HCT116 (cell line): ENCODE measurements around the gene IL18R1. TPM values are rescaled to one million over a fixed set of nuclear protein-coding genes. Genes with fewer than 3 reads are reported as not detected.

Experiments used
- ATAC-seq: fragments of 200-7000 bp; cut with Tn5 transposase; 2 replicates; pipeline ENCODE4 v1.9.1; 2020; ENCODE audit warnings: mild to moderate bottlenecking, moderate library complexity
- BruUV-seq: library from RNA; stranded (reverse); fragments of 400-500 nt; replicated peaks from 2 replicates; lab custom pipeline; 2021; lab: Mats Ljungman, UMichigan
- CTCF ChIA-PET: fragments of 300-600 bp; sonication (Branson Sonifier 250); formaldehyde crosslinking; loops from one replicate; lab custom pipeline; 2021; ENCODE audit warnings: antibody characterized with exemption; lab: Charles Lee
- POLR2A ChIA-PET: fragments of 300-600, 350-600 bp; sonication (Branson Sonifier 250); formaldehyde crosslinking; loops from one replicate; lab custom pipeline; 2021; ENCODE audit warnings: antibody characterized with exemption; lab: Charles Lee
- RAD21 ChIA-PET, 2 experiments: fragments of 300-600 bp; sonication (Branson Sonifier 250); formaldehyde crosslinking; loops; one replicate each; lab custom pipeline; 2023; ENCODE audit warnings: low total read pairs in 2 of 2; ENCODE audit not compliant: uncharacterized antibody in 2 of 2, unreplicated experiment in 2 of 2, low non-redundant PET in 1 of 2; lab: Charles Lee
- DNase-seq: peaks from one replicate; pipeline ENCODE4 v3.0.0-alpha.2; 2010; ENCODE audit warnings: low read depth, low spot score
- H2AFZ ChIP-seq: fragments of 200-600 bp; shearing (Covaris generic), sonication (generic); 2 replicates; pipeline ENCODE4 v1.6.1; 2017; ENCODE audit warnings: low read depth, mixed run types, mixed read lengths, antibody characterized with exemption, low read length; ENCODE audit not compliant: poor library complexity, severe bottlenecking
- H3K27ac ChIP-seq: 2 replicates; pipeline ENCODE4 v1.5.1; 2012; ENCODE audit warnings: low read depth, low read length
- H3K27me3 ChIP-seq: fragments of 200-600 bp; sonication (generic); 2 replicates; pipeline ENCODE4 v1.6.1; 2016; ENCODE audit warnings: mixed run types, low read length, mixed read lengths; ENCODE audit not compliant: insufficient read depth
- H3K36me3 ChIP-seq, 2 experiments: fragments of 200-500 bp in 1 of 2; fragments of 200-600 bp in 1 of 2; sonication (Bioruptor generic) in 1 of 2; sonication (generic) in 1 of 2; 2 replicates each; pipeline versions ENCODE4 v1.5.1 to v1.6.1; 2014 to 2016; ENCODE audit warnings: low read length in 2 of 2, inconsistent platforms in 1 of 2, mixed read lengths in 1 of 2, mixed run types in 1 of 2; ENCODE audit not compliant: insufficient read depth in 2 of 2, control insufficient read depth in 1 of 2
- H3K4me1 ChIP-seq, 2 experiments: fragments of 200-600 bp in 1 of 2; sonication (generic) in 1 of 2; 2 replicates each; pipeline versions ENCODE4 v1.5.1 to v1.6.1; 2012 to 2017; ENCODE audit warnings: low read length in 2 of 2, inconsistent platforms in 1 of 2, mild to moderate bottlenecking in 1 of 2, mixed read lengths in 1 of 2, mixed run types in 1 of 2, moderate library complexity in 1 of 2; ENCODE audit not compliant: insufficient read depth in 2 of 2, control insufficient read depth in 1 of 2
- H3K4me2 ChIP-seq: fragments of 200-600 bp; sonication (generic); 2 replicates; pipeline ENCODE4 v1.6.1; 2017; ENCODE audit warnings: mixed run types, low read length, mixed read lengths
- H3K4me3 ChIP-seq, 2 experiments: fragments of 200-600 bp in 1 of 2; sonication (generic) in 1 of 2; replicated peaks in 1 of 2; 2 replicates each; pipeline ENCODE4 v1.5.1; 2011 to 2016; ENCODE audit warnings: low read length in 2 of 2, control low read depth in 1 of 2, low read depth in 1 of 2, mild to moderate bottlenecking in 1 of 2, mixed read lengths in 1 of 2, mixed run types in 1 of 2
- H3K79me2 ChIP-seq: fragments of 200-600 bp; sonication (generic); 2 replicates; pipeline ENCODE4 v1.6.1; 2017; ENCODE audit warnings: mild to moderate bottlenecking, mixed run types, low read length, moderate library complexity, mixed read lengths; ENCODE audit not compliant: insufficient read depth
- H3K9ac ChIP-seq: fragments of 200-600 bp; sonication (generic); 2 replicates; pipeline ENCODE4 v1.6.1; 2016; ENCODE audit warnings: low read length, mixed read lengths
- H3K9me2 ChIP-seq: fragments of 200-600 bp; sonication (generic), shearing (Covaris generic); 2 replicates; pipeline ENCODE4 v1.6.1; 2017; ENCODE audit warnings: mixed run types, mild to moderate bottlenecking, moderate library complexity; ENCODE audit not compliant: insufficient read depth
- H3K9me3 ChIP-seq, 2 experiments: fragments of 200-500 bp in 1 of 2; fragments of 200-600 bp in 1 of 2; sonication (Bioruptor generic) in 1 of 2; sonication (generic) in 1 of 2; 2 replicates each; pipeline ENCODE4 v1.6.1; 2014 to 2017; ENCODE audit warnings: low read length in 2 of 2, mixed read lengths in 2 of 2, inconsistent platforms in 1 of 2, low read depth in 1 of 2, mild to moderate bottlenecking in 1 of 2, mixed run types in 1 of 2, moderate library complexity in 1 of 2; ENCODE audit not compliant: control insufficient read depth in 1 of 2, insufficient read depth in 1 of 2
- H4K20me1 ChIP-seq: fragments of 200-600 bp; sonication (generic), shearing (Covaris generic); 2 replicates; pipeline ENCODE4 v1.6.1; 2017; ENCODE audit warnings: mixed run types, mild to moderate bottlenecking, moderate library complexity; ENCODE audit not compliant: insufficient read depth
- CBX3 ChIP-seq: IDR thresholded peaks from 2 replicates; pipeline ENCODE4 v1.6.1; 2012; ENCODE audit warnings: low read depth
- CTCF ChIP-seq, 3 experiments: fragments of 200-600 bp in 1 of 3; sonication (generic) in 1 of 3; IDR thresholded peaks in 2 of 3; conservative IDR thresholded peaks in 1 of 3; 2 replicates each; pipeline ENCODE4 v1.5.1; 2012 to 2017; ENCODE audit warnings: low read depth in 2 of 3, low read length in 2 of 3, antibody characterized with exemption in 1 of 3, borderline replicate concordance in 1 of 3, control low read depth in 1 of 3, mild to moderate bottlenecking in 1 of 3, mixed read lengths in 1 of 3, mixed run types in 1 of 3, moderate library complexity in 1 of 3; ENCODE audit not compliant: insufficient read depth in 1 of 3
- EGR1 ChIP-seq: IDR thresholded peaks from 2 replicates; pipeline ENCODE4 v1.6.1; 2012; ENCODE audit warnings: low read depth
- FOSL1 ChIP-seq: IDR thresholded peaks from 2 replicates; pipeline ENCODE4 v1.6.1; 2012; ENCODE audit warnings: low read depth
- POLR2AphosphoS5 ChIP-seq: IDR thresholded peaks from 2 replicates; pipeline ENCODE4 v1.6.1; 2011; ENCODE audit warnings: mild to moderate bottlenecking, low read depth, low read length, moderate library complexity
- SIN3A ChIP-seq: IDR thresholded peaks from 2 replicates; pipeline ENCODE4 v1.6.1; 2012; ENCODE audit warnings: low read depth
- TCF7L2 ChIP-seq: IDR thresholded peaks from 2 replicates; pipeline ENCODE4 v1.7.0; 2011; ENCODE audit warnings: borderline replicate concordance, inconsistent platforms; ENCODE audit not compliant: insufficient read depth, insufficient read length; ENCODE audit errors: extremely low read depth
- ZNF274 ChIP-seq: fragments of 200-500 bp; sonication (Bioruptor generic); IDR thresholded peaks from 2 replicates; pipeline ENCODE4 v1.6.1; 2014; ENCODE audit warnings: mild to moderate bottlenecking, low read depth, low read length, inconsistent platforms
- intact Hi-C: fragments of 100-400 bp; cut with micrococcal nuclease; formaldehyde crosslinking; loops from 2 replicates; pipeline ENCODE4 v1.10.0; 2022
- total RNA-seq: library from RNA; stranded (reverse); gene quantifications from one replicate; pipeline ENCODE4 v1.2.1, GENCODE V29; 2021; ENCODE audit not compliant: unreplicated experiment
- TF ChIP-seq, protein P1 (sequence below): IDR thresholded peaks from 2 replicates; pipeline ENCODE4 v1.6.1; 2012
- TF ChIP-seq, protein P2 (sequence below): IDR thresholded peaks from 2 replicates; pipeline ENCODE4 v1.6.1; 2011; ENCODE audit warnings: mild to moderate bottlenecking, low read length, moderate library complexity; ENCODE audit not compliant: insufficient replicate concordance; ENCODE audit errors: extremely low read depth

IL18R1 gene
- total RNA-seq, 1 experiment from 2014 or later, result 1.5 TPM

- RAD21 ChIA-PET, result no interaction called here
- H3K9ac ChIP-seq, result no peak overlapping the region
- H3K27ac ChIP-seq, result no peak overlapping the region
- POLR2A ChIA-PET, result no interaction called here
- H3K79me2 ChIP-seq, result no peaks in the 10 kb centered on the region
- H3K4me2 ChIP-seq, result no peak overlapping the region
- H3K4me1 ChIP-seq, result no peaks in the 10 kb centered on the region
- TF ChIP-seq SIN3A, result no peak
- peaks cover 27% of the 10 kb centered on the region; the same call in 1 of the 2 replicates for H3K27me3 ChIP-seq
- H2AFZ ChIP-seq, result no peak overlapping the region
- no peak overlapping the region for H3K4me3 ChIP-seq
- DNase-seq, result no peak
- no peak for ATAC-seq
- H3K9me3 ChIP-seq, result no peaks in the 10 kb centered on the region
- no peaks in the 10 kb centered on the region for H3K36me3 ChIP-seq
- H4K20me1 ChIP-seq, result no peaks in the 10 kb centered on the region
- intact Hi-C loops, result no loop called here
- CTCF ChIA-PET, result no interaction called here
- BruUV-seq, result no TSS peak
- H3K9me2 ChIP-seq, result no peaks in the 10 kb centered on the region
Measured at GRCh38 chr2:102421890-102422759, 66.5 kb downstream of the IL18R1 start.

GRCh38 chr2:102422910-102423309 lies 67.3 kb downstream of the IL18R1 start, which contains the start of gene IL18RAP:
Gene IL18RAP (plus strand): TSS chr2:102423160. CDS start chr2:102423278, 118 bp downstream.
- no peak within 1 kb of the TSS for H3K27ac ChIP-seq
- ATAC-seq, result no peak
- H4K20me1 ChIP-seq, result no peaks in the 10 kb centered on the region
- no peaks in the 10 kb centered on the region for H3K79me2 ChIP-seq
- CTCF ChIA-PET, result no interaction called here
- H3K4me2 ChIP-seq, result no peak within 1 kb of the TSS
- H3K4me1 ChIP-seq, result no peaks in the 10 kb centered on the region
- H3K36me3 ChIP-seq, result no peaks in the 10 kb centered on the region
- POLR2A ChIA-PET, result no interaction called here
- BruUV-seq, result no TSS peak
- RAD21 ChIA-PET, result no interaction called here
- H3K9me3 ChIP-seq, result no peaks in the 10 kb centered on the region
- no peak for DNase-seq
- intact Hi-C loops, result no loop called here
- no peaks in the 10 kb centered on the region for H3K9me2 ChIP-seq
- H3K9ac ChIP-seq, result no peak within 1 kb of the TSS
- H3K27me3 ChIP-seq, result peaks cover 27% of the 10 kb centered on the region; the same call in 1 of the 2 replicates
- H3K4me3 ChIP-seq, result no peak within 1 kb of the TSS
- no peak within 1 kb of the TSS for H2AFZ ChIP-seq
- TF ChIP-seq CTCF (IDR thresholded peaks at IDR 0.05 in 2 of 3, conservative IDR thresholded peaks at IDR 0.05 in 1 of 3; ENCODE audit: borderline replicate concordance in 1 of 3, insufficient read depth in 1 of 3, low read depth in 2 of 3, low read length in 2 of 3) (no peak), SIN3A (no peak), ZNF274 (no peak), CBX3 (no peak), POLR2AphosphoS5 (no peak), EGR1 (no peak), TCF7L2 (no peak), FOSL1 (no peak)
- TF ChIP-seq, protein P1, sequence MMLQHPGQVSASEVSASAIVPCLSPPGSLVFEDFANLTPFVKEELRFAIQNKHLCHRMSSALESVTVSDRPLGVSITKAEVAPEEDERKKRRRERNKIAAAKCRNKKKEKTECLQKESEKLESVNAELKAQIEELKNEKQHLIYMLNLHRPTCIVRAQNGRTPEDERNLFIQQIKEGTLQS, result no peak
- TF ChIP-seq, protein P2, sequence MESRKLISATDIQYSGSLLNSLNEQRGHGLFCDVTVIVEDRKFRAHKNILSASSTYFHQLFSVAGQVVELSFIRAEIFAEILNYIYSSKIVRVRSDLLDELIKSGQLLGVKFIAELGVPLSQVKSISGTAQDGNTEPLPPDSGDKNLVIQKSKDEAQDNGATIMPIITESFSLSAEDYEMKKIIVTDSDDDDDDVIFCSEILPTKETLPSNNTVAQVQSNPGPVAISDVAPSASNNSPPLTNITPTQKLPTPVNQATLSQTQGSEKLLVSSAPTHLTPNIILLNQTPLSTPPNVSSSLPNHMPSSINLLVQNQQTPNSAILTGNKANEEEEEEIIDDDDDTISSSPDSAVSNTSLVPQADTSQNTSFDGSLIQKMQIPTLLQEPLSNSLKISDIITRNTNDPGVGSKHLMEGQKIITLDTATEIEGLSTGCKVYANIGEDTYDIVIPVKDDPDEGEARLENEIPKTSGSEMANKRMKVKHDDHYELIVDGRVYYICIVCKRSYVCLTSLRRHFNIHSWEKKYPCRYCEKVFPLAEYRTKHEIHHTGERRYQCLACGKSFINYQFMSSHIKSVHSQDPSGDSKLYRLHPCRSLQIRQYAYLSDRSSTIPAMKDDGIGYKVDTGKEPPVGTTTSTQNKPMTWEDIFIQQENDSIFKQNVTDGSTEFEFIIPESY, result no peak
